Measurements from ENCODE around the gene MEIOSIN.

GRCh38 chr19:45717983-45718650 lies 15.1 kb upstream of the MEIOSIN start:
- TF ChIP-seq CTCF (tag by site-specific recombination; IDR thresholded peaks at IDR 0.05) (no peak), ZNF837 (tag by site-specific recombination; IDR thresholded peaks at IDR 0.05) (no peak), SCRT1 (tag by site-specific recombination; IDR thresholded peaks at IDR 0.05; ENCODE audit: borderline replicate concordance) (no peak), ZNF76 (tag by site-specific recombination; IDR thresholded peaks at IDR 0.05; ENCODE audit: borderline replicate concordance, low read depth) (no peak), REST (tag by site-specific recombination; IDR thresholded peaks at IDR 0.05) (no peak), ZBTB48 (tag by site-specific recombination; IDR thresholded peaks at IDR 0.05) (no peak), MZF1 (tag by site-specific recombination; IDR thresholded peaks at IDR 0.05; ENCODE audit: borderline replicate concordance) (no peak), ZNF354C (tag by site-specific recombination; IDR thresholded peaks at IDR 0.05; ENCODE audit: borderline replicate concordance, low read depth) (no peak)
